GM19463 (cell line): ENCODE data around the gene WDR88.
"Not testable (repeated sequence)": the region's sequence is repeated elsewhere in the genome, so short reads cannot be mapped to it uniquely, and the experiment has no call there.

Source experiments
- ATAC-seq: cut with Tn5 transposase; IDR thresholded peaks from one replicate; pipeline ENCODE4 v1.9.1; 2021; ENCODE audit warnings: mild to moderate bottlenecking, moderate library complexity; ENCODE audit not compliant: unreplicated experiment

The WDR88 gene

GRCh38 chr19:33132021-33132420 is at the start of gene WDR88:
TSS of gene WDR88 (plus strand) at chr19:33132114. CDS start at chr19:33132170, 56 bp downstream.
- ATAC-seq = no peak

DNA sequence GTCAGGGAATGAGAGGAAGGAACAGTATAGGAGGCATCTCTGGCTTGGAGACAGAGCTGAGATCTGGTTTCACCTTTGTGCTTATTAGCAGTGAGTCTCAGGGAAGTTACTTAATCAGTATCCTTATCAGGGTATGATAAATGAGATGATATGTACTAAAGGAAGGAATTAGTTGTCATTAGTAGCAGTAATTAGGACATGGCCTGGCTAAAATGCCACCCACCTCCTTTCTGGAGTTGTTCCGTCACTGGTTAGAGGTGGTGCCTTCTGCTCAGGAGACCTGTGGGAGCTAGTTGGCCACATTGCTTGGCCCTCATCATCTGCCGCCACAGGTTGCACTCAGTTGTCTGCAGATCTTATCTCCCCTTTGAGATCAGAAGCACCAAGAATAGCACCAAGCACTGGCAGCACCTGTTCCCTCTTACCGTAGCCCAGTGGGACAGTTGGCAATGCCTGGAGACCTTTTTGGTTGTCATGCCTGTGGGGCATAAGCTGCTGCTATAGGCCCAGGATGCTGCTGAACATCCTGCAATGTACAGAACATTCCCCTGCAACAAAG is 46.3 kb upstream of the WDR88 start:
- ATAC-seq = no peak

DNA sequence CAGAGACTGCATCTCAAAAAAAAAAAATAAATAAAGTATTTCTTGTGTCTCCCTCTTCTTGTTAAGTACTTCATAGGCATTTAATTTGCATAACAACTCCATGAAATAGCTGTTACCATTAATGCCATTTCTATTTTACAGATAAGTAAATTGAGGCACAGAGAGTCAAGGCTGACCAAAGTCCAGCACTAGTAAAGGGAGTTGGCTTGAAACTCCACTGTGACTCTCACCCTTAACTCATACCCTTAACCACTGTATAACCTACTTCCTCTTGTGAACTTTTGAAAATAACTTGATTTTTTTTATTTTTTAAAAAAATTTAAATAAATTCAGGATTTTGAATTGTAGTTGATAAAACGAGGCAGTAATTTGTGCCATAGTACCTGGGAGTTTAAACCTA is 45.0 kb upstream of the WDR88 start:
- no peak for ATAC-seq

DNA sequence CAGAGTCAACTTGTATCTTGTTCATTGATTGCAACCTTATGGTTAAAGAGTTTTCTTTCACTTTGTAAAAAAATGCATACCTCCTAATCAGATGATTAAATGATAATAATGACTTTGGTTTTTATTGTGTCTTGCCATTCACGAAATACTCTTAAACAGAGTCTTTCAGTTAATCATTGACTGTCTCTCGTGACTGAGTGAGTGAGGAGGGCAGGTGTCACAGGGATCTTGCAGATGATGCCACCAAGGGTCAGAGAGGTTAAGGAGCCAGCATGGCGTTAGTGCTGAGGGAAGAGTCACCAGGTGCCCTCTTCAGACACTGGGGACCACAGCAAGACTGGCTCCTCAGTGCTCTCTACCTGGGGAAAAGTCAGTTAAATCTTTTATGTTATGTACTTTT is 42.9 kb upstream of the WDR88 start:
- no peak for ATAC-seq

- ATAC-seq = no peak
Measured at GRCh38 chr19:33090179-33090578, 41.7 kb upstream of the WDR88 start.

DNA sequence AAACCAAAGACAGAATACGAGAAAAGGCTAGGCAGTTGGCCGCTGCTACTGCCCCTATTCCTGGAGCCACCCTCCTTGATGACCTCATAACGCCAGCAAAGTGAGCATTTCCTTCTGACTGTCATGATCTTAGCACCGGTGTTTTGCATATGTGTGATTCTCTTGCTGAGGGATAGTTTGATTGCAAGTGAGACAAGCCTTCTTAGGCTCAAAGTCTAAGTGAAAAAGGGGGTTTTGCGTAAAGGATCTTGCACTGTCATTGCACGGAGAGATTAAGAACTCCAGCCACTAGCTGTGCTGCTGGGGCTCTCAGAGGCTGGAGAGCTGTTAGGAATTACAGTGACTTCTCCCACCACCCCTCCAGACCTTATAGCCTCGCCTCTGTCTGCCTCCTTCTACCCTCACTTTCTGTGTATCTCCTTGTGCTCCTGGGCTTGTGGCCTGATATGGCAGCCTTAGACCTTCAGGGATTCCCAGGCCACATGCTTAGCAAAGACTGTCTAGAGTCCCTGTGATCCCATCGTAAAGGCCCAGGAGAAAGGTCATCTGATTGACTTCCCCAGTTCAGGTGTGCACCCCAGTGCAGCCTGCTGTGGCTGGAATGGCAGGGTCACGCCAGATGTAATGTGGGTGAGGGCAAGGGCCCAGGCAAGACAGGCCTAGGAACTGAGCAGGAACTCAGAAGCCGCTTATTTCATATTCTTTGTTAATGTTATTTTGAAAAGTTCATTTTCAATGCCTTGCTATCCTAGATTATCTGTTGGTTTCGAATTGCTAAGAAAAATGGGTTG is 38.3 kb upstream of the WDR88 start:
- no peak for ATAC-seq

DNA sequence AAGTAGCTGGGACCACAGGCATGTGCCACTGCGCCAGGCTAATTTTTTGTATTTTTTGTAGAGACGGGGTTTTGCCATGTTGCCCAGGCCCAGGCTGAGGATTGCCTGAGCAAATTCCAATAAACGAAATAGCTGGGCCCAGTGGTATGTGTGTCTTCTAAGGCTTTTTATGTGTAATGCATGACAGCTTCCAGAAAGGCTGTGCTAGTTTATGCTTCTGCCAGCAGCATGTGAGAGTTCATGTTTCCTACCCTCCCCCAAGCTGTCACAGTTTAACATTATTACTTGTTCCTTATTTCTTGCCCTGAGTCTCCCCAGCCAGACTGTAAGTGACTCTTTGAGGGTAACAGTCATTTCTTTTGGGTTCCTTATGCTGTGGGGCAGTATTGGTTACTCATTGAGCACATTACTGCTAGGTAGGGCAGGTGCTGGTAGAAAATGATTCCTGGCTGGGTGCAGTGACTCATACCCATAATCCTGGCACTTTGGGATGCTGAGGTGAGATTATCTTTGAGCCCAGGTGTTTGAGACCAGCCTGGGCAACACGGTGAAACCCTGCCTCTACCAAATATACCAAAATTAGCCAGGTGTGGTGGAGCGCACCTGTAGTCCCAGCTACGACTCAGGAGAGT is 37.4 kb upstream of the WDR88 start:
- ATAC-seq = no peak

GRCh38 chr19:33096005-33096404 is 35.9 kb upstream of the WDR88 start:
- no peak for ATAC-seq

DNA sequence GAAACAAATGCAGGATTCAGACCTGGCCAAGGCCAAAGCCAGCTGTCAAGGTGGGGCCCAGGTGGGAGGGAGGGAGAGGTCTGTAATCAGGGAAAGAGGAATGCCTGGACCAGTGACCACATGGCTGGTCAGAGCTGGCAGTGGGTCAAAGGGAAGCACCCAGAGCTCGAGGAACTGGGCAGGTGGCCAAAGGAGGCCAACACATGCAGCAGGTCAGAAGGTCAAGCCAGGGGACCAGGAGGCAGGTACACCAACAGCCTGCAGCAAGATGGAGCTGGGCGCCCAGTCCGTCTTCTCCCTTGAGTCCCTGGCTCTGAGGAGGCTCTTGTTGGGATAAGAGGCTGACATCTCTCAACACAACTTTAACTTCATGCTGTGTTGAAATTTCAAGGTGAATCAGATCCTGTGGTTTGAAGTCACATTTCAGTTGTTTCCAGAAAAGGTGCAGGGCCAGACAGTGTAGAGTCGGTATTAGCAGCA is 33.8 kb upstream of the WDR88 start:
- no peak for ATAC-seq

- ATAC-seq = no peak
Measured at GRCh38 chr19:33100894-33101644, 30.8 kb upstream of the WDR88 start.

DNA sequence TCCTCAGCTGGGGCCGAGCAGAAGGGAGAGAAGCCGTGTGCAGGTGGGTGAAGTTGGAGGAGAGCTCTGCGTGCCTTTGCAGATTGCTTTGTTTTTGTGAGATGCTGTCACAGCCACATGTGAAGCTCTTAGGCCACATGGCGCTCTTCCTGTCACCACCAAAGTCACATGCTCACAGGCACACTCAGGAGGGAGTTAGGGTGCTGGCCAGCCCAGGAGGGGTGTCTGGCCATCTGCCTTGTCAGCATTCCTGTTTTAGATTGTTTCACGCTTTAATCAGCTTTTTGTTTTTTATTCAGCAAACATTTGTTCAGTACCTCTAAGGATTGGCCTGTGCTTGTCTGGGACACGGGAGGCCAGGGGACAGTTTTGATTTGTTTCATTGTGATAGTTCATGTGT is 29.0 kb upstream of the WDR88 start:
- no peak for ATAC-seq

DNA sequence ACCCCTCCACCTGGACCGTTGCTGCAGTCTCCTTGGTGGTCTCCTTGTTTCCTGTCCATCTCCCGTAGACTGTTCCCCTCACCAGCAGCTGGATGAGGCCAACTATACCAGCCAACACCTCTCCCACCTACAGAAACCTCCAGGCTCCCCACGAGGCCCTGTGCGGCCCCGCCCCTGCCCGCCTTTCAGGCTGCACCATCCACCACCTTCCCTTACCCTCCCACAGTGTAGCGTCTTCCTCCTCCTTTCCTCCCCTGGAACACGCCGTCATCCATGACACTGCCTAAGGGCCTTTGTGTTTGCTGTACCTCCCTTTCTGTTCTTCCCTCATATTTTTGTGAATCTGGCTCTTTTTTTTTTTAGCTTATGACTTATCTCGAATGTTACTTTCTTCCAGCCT is 23.8 kb upstream of the WDR88 start:
- ATAC-seq = no peak

DNA sequence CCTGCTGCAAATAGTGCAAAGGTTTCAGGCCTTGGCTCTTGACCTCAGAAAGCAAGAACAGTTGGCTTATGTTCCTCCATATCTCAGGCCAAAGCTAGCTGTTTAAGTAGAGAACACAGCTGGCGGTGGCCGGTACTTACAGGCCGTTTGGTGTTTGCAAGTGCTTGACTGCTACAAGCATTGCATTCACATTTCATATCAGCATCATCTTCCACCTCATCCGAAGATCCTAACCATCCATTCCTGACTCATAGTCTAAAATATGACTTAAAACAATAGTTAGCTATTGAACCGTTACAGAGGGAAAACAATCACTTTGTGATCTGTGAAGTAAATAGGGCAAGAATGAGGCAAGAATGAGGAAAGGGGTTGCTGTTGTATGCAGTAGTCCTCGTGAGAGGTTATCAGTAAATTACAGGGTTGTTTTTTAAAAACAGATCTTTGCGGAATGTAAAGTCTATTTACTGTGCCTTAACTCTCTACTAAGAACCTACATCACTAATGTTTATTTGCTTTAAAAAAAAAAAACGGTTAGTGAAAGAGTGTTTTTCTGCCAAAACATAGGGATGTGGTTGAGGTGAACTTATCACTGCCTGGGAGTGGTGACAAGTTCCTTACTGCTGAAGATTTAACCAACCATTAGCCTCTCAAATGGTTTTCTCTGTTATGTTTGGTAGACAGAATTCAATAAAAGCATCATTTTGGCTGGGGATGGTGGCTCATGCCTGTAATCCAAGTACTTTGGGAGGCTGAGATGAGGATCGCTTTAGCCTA is 21.6 kb upstream of the WDR88 start:
- no peak for ATAC-seq

DNA sequence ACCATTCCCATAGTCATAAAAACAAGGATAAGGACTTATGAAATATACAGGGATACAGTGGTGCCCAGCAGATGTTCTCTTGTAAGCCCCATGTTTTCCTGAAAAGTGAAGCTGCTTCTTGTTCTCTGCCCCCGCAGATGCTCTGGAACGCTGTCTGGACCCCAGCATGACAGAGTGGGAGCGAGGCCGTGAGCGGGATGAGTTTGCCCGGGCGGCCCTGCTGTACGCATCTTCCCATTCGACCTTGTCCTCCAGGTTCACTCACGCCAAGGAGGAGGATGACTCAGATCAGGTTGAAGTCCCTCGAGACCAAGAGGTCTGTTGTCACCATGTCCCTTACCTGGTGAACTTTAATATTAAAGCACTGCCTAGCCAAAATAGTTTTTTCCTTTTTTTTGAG is 20.3 kb upstream of the WDR88 start:
- ATAC-seq = no peak

- ATAC-seq = no peak
Measured at GRCh38 chr19:33114312-33114711, 17.6 kb upstream of the WDR88 start.

- no peak for ATAC-seq
Measured at GRCh38 chr19:33117501-33117900, 14.4 kb upstream of the WDR88 start.

DNA sequence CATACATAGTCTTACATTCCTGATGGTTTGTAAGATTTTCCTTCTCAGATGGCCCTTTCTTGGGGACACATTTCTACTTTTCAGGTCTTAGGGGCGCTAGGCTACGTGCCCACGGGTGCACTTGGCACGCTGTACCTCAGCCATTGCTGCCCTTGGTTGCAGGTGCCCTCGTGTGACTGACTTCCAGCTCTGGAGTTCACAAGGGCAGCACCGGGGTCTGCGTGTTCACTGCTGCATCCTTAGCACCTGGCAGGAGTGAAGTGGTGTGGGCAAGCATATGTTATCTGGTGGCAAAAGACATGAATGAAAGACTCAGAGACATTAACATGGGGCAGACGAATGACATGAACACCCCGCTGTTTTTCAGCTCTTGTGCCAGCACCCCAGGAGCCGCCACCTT is 13.3 kb upstream of the WDR88 start:
- ATAC-seq = no peak

DNA sequence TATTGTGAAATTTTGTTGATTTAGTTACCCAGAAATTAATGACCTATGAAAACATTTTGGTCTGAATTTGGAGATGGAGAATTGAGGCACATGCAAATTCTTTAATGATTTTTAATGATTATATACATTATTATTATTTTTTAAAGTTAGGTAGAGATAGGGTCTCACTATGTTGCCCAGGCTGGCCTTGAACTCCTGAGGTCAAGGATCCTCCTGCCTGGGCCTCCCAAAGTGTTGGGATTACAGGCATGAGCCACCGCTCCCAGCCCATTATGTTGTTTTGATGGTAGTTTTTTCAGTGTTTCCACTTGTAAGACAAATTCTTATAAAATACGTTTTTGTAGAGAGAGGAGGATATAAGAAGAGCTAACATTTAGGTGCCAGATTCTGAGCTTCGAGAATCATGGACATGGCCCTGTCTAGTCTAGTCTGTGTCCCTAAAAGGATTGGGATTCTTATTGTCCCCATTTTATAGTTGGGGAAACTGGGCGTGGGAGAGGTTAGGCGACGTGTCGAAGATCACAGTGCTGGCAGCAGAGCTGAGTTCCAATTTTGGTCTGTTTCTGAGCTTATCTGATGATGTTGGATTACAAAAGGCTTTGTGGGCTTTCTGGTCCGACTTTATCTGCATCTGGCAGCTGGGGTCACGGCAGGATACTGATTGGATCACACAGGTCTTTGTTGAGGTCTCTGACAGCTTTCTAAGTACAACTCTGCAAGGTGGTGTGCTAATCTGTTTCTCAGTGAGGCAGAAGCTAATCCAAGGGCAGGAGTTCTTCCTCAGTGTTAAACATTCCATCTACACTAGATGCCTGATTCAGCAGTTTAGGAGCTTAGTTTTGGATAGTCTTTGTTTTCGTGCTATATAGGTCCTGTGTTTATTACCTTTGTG is 7.5 kb upstream of the WDR88 start:
- no peak for ATAC-seq

DNA sequence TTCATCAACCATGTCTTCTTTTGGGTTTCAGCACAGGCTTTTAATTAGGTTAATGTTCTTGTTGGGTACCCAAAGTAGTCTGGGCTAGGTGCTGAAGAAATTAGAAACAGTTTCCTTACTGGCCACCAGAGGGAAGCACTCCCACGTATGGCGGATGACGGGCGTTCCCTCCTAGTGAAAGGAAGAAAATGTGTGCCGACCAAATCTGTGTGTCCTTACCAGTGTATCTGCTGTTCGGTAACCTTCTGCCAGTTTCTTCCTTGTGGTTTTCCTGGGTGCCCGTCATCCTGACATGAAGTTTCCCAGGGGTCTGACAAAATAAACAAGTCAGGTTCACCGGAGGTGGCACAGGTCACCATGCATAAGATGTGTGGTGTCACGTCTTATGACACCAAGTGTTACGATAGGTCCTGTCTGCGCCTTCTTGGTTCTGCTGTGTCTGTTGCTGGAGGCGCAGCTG is 6.0 kb upstream of the WDR88 start:
- no peak for ATAC-seq

- ATAC-seq = not testable (repeated sequence)
Measured at GRCh38 chr19:33126712-33127111, 5.2 kb upstream of the WDR88 start.
